ENCODE data around the gene SPINK14. TPM values are rescaled to one million over a fixed set of nuclear protein-coding genes. Genes with fewer than 3 reads are reported as not detected.

Gene SPINK14
- total RNA-seq, 1 experiment from 2014 or later = not detected

DNA sequence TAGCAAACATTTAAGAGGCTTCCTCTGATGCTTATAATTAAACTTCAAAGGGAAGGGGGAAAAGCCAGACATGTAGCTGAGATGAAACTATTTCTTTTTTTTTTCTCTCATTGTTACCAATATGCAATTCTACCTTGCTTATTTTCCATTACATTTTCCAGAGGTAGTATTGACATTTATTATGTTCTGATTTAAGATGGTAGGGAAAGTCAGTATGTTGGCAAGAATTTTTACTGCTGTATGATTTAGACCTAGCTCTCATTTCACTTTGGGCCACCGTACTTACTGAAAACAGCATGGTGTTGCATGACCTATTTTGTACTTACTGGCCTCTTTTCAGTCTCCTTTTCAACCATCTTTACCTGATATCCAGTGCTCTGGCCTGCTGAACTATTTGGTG, 24.9 kb downstream of the SPINK14 start:
- DNase-seq (ENCODE audit: low read depth) = no peak

DNA sequence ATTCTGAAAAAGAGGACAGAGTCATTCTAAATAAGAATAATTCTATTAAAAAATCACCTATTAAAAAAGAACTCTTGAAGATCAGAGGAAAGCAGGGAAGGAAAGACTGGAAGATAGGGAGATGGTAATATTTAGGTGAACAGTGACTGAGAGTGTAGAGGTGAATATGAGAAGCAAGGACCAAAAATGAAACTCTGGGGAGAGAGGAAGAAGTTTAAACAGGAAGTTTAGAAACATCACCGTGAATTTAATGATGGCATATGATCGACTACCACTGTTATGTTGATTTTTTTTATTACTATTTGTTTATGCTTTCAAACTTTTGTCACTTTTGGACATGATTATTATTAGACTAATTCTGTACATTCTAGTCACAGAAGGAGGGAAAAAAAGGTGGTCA, 32.8 kb downstream of the SPINK14 start:
- DNase-seq (ENCODE audit: low read depth) = no peak

DNA sequence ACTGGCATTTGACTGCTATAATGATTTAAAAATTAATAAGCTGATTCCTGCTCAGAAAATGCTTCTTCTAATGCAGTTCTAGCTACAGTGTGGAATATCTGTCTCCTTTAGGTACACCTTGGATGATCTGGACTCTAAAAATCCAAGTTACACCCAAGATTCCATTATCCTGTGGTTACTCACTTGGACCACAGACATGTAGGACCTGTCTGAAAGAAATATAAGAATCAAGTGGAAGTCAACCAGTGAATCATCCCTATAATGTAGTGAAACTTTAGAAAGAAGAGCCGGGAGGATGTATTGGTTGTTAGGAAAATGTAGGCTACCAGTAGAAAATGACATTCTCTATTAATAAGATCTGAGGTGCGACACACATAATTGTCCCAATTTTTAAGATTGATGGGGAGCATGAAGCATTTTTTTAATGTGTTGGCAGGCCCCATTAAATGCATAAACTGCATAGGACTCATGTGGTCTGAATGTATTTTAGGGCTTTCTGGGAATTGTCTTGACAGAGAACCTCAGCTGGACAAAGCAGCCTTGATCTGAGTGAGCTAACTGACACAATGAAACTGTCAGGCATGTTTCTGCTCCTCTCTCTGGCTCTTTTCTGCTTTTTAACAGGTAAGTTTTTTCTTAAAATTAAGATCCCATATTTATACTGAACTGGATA, 34.3 kb downstream of the SPINK14 start, which contains the start of gene SPINK6:
SPINK6 (plus strand) TSS at position 512 of the 673 bp plus-strand sequence; CDS start at position 567, 55 bp downstream.
- DNase-seq (ENCODE audit: low read depth) = peak; percentile 72

DNA sequence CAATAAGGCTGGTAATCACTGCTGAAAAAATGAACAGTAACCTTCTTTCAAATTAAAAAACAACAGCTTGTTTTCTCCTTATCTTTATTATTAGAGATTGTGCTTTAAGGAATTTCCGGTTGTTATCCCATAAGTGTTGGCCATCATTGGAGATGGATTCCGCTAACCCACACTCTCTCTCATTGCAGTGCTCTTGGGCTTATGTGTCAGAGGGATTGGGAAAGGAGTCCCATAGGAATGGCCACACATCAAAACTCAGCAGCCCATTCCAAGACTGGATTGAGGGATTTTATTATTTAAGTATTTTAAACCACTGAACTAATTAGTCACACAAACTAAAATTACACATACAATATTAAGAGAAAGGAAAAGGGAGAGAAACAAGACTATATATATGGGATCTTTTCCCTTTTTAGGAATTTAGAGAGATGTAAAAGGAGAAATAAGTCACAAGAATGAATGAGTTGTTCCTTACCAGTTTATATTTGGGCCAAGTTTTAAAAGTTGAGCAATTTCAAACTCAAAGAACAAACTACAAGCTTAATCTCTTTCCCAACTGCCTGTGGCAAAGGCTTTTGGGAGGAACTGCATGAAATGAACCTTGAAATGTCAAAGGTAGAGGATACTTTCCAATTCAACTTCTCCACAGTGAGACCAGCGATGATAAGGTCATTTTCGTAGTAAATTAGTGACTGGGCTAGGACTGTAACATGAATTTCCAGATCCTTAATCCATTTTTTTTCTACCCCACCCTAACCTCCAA, 36.9 kb downstream of the SPINK14 start:
- DNase-seq (ENCODE audit: low read depth) = no peak

DNA sequence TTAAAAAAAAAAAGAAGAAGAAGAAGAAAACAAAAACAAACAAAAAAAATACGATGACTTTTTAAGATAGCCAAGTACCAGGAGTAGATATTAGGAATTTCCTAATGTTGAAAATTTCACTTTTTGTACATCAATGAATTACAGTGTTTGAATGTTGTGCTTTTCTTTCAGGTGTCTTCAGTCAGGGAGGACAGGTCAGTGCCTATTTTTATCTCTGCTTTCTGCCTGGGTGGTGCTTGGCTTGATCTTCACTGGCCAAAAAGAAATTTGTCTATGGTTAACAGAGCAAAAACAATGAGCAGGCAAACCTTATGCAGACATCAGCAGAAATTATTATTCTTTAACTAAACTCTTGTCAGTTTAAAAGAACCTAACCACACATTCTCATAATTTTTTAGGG, 37.5 kb downstream of the SPINK14 start:
- DNase-seq (ENCODE audit: low read depth) = no peak

DNA sequence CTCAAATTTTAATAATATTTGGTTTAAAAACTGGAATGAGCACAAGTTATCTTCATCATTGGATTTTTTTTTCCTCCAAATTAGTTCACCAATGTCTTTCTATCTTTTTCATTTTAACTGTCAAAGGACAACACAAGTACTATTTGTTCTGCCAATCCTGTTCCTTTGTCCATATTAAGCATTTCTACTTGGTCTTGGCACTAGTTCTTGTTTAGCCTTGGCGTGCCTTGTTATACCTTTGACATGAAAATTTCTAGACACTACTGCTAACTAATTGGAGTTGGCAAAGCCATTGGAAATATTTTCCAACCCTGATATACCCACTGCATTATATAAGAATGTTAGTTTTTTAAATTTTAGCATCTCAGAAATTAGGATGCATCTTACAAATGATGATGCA, 38.3 kb downstream of the SPINK14 start:
- no peak for DNase-seq (ENCODE audit: low read depth)

DNA sequence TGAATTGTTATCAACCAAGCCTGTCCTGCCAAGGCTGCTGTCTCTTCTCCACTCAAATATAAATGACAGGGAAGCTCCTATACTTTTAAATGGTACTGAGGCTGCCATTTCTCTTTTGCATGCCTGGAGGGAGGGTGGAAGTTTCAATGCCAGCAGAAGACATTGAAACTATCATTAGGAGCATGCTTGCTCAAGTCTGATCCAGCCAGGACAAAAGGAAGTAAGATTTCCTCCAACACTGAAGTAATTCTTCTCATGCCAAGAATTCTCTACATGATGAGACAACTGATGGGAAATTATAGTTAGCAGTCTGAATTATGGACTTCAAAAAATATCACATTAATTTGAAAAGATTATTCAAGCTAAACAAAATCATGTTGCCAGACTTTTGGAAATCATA, 39.9 kb downstream of the SPINK14 start:
- DNase-seq (ENCODE audit: low read depth) = no peak

DNA sequence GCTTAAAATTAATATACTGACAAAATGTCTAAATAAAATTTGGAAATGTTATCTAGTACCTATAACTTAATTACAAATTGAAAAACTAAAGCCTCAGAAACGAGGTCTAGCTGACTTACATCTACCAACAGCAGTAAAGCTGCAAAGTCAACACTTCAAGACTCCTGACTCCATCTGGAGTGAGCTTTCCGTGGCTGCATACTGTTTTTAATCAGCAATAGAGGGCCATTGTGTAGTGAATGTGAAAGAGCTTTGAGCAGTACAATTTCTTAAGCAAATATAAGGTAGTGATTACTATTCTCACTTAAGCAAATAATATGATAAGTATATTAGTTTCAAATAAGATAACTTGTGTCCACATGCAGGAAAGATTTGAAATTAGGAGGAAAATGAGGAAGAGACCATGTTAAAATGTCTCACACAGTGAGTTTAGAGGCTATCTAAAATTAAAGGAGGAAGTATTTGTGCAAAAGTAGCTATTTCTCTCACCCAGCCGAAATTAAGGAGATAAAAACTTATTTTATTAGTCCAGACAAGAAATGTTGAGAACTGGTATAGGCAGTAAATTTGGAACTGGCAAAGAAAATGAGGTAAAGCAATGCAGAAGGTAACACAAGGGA, 40.9 kb downstream of the SPINK14 start:
- no peak for DNase-seq (ENCODE audit: low read depth)

DNA sequence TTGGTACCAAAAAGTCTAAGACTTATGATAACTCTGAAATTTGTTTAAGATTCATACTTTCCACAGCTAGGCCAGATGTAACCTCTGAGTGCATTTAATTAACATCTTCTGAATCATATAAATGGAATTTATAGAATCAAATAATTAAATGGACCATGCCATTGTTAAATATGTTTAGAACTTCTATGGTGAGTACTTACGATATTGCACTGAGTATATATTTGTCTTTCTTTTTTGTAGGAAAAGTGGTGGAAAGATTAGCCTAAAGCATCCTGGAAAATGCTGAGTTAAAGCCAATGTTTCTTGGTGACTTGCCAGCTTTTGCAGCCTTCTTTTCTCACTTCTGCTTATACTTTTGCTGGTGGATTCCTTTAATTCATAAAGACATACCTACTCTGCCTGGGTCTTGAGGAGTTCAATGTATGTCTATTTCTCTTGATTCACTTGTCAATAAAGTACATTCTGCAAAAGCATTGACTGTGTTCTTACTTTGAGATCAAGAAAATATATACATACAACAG, 46.4 kb downstream of the SPINK14 start:
- no peak for DNase-seq (ENCODE audit: low read depth)

DNA sequence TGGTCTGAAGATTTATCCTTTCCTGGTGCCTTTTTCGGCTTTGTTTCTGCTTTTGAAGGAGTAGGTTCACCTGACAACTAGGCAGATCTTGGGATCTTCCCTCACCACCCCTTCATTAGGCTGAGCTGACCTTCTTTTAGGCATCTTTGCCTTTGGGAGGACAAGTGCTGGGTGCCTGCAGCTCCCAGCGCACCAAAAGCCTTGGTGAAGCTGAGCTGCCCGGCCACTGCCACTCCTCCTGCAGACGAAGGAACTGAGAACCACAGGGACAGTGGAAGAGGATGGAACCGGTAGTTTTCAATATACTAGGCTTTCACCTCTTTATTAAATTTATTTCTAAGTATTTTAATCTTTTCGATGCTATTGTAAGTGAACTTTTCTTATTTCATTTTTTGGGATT, 53.2 kb downstream of the SPINK14 start:
- DNase-seq (ENCODE audit: low read depth) = no peak

DNA sequence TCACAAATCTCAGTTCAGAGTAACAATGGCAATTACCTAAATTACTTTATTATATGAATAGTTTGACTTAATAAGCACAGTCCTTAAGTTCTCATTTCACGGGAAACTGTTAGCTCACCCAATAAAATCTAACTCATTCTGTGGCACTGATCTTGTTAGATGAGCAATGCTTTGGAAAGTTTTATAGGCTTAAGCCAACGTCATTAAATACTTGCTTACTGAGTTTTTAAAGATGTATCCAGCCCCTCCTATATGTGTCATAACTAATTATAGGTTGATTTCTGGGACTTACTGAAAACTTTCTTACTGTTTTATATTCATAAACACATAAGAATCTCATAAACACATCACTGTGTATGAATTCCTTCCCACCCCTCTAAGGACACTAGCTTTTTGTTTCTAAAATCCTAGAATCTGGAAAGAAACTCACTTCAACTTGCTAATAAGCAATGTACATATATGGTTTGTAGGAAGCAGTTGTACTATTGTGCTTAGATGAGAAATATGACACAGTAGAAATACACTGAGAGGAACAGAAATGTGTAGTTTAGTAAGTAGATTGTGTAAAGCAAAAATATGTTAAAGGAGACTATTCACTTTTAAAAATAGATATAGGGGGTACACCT, 55.9 kb downstream of the SPINK14 start:
- DNase-seq (ENCODE audit: low read depth) = peak; percentile 18

Small RNAs within 50 kb of the gene (small RNA-seq; reads per million reads assigned to genes)
- not detected for gene HMGN1P16

Other genes starting within 250 kb of the SPINK14 start
- not detected in 2 replicates for gene SPINK5, start 104.6 kb upstream of the SPINK14 start, total RNA-seq (2014; rRNA removed; shearing (Covaris generic))
- gene SPINK6, start 34.5 kb downstream of the SPINK14 start, total RNA-seq (2014; rRNA removed; shearing (Covaris generic)) = 1.2 TPM in 1 of 2 replicates, not detected in the other
- not detected in 2 replicates for gene MARCOL, start 70.0 kb downstream of the SPINK14 start, total RNA-seq (2014; rRNA removed; shearing (Covaris generic))
- 0.30 TPM in 1 of 2 replicates, not detected in the other for gene SPINK13, start 100.2 kb downstream of the SPINK14 start, total RNA-seq (2014; rRNA removed; shearing (Covaris generic))
- gene SPINK7, start 143.9 kb downstream of the SPINK14 start, total RNA-seq (2014; rRNA removed; shearing (Covaris generic)) = not detected in 2 replicates
- gene SPINK9, start 167.0 kb downstream of the SPINK14 start, total RNA-seq (2014; rRNA removed; shearing (Covaris generic)) = not detected in 2 replicates
- gene FBXO38, start 215.4 kb downstream of the SPINK14 start, total RNA-seq (2014; rRNA removed; shearing (Covaris generic)) = 32.2 and 35.3 TPM in 2 replicates

Measured in HT1080 (cell line).